Measurements from ENCODE around the gene HPN.
"Not testable (repeated sequence)": the region's sequence is repeated elsewhere in the genome, so short reads cannot be mapped to it uniquely, and the experiment has no call there.

HPN gene

DNA sequence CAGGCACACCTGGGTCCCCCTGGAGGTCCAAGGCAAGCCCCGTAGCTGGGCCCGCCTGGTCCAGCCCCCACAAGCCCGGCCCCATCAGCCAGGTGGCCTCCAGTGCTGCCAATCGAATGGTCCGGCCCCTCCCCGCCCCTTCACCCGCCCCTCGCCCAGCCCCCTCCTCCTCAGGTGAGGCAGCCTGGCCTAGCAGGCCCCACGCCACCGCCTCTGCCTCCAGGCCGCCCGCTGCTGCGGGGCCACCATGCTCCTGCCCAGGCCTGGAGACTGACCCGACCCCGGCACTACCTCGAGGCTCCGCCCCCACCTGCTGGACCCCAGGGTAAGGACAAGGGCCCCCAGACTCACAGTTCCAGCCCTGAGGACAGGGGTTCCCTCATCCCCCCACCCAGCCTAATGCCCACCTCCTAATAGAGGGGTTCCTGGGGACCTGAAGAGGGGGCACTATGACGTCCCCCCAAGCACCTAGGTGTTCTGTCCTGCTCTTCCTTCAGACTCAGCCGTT, at the start of gene HPN:
TSS of gene HPN (plus strand) at position 174 of the 508 bp plus-strand sequence. CDS start 786 bp downstream, outside the sequence.
- H3K9me3 ChIP-seq (ENCODE audit: control insufficient read depth, insufficient read depth, low read depth, low read length) = no peaks in the 10 kb centered on the region
- peaks cover 37% of the 10 kb centered on the region for H3K4me1 ChIP-seq (ENCODE audit: control insufficient read depth, insufficient read depth, low read length)
- H3K27me3 ChIP-seq (ENCODE audit: control insufficient read depth, insufficient read depth, low read length) = no peaks in the 10 kb centered on the region
- peak within 1 kb of the TSS; percentile 62 for H3K4me3 ChIP-seq (ENCODE audit: low read depth, low read length)
- H3K9ac ChIP-seq (ENCODE audit: low read length) = peak within 1 kb of the TSS; percentile 50
- H3K27ac ChIP-seq (ENCODE audit: low read depth, low read length) = peak within 1 kb of the TSS; percentile 65; the same call in 1 of the 2 replicates
- no peaks in the 10 kb centered on the region for H3K36me3 ChIP-seq (ENCODE audit: control insufficient read depth, insufficient read depth, low read length)

DNA sequence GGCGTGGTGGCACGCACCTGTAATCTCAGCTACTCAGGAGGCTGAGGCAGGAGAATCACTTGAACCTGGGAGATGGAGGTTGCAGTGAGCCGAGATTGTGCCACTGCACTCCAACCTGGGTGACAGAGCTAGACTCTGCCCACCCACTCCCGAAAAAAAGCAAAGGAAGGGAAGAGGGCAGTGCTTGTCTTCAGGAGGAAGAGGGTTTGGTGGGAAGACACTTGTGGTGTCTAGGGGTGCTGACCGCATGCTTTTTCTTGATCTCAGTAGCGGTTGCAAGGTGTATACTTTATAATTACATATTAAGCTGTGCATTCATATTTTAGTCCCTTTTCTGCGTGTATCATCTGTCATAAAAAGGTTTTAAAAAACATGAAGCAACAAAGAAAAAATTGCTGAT, 48.9 kb upstream of the HPN start:
- not testable (repeated sequence) for H3K4me3 ChIP-seq (ENCODE audit: low read depth, low read length); H3K36me3 ChIP-seq (ENCODE audit: control insufficient read depth, insufficient read depth, low read length); H3K9ac ChIP-seq (ENCODE audit: low read length); H3K4me1 ChIP-seq (ENCODE audit: control insufficient read depth, insufficient read depth, low read length); H3K27me3 ChIP-seq (ENCODE audit: control insufficient read depth, insufficient read depth, low read length); H3K27ac ChIP-seq (ENCODE audit: low read depth, low read length); H3K9me3 ChIP-seq (ENCODE audit: control insufficient read depth, insufficient read depth, low read depth, low read length)

DNA sequence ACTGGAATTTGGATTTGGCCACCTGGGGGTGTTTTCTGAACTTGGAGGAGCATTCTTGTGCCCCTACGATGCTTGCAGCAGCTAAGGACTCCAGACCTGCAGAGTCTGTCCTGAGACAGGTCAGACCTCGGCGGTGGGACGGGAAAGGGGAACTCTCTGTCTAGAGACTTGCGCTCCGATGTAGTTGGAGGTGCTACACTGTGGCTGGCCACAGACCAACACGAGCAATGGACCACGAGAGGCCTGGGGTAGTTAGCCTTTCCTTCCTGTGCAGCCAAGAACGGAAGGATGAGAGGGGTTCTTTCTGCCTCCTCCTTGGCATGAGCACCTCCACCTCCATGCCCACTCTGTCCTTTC, 47.3 kb upstream of the HPN start:
- H3K27ac ChIP-seq (ENCODE audit: low read depth, low read length) = no peak overlapping the region
- H3K4me3 ChIP-seq (ENCODE audit: low read depth, low read length) = no peak overlapping the region
- H3K27me3 ChIP-seq (ENCODE audit: control insufficient read depth, insufficient read depth, low read length) = no peaks in the 10 kb centered on the region
- no peak overlapping the region for H3K9ac ChIP-seq (ENCODE audit: low read length)
- peaks cover 10% of the 10 kb centered on the region for H3K4me1 ChIP-seq (ENCODE audit: control insufficient read depth, insufficient read depth, low read length)
- H3K9me3 ChIP-seq (ENCODE audit: control insufficient read depth, insufficient read depth, low read depth, low read length) = 0 out of 2 replicates have a peak, but pooled peaks cover 5% of the 10 kb centered on the region
- no peaks in the 10 kb centered on the region for H3K36me3 ChIP-seq (ENCODE audit: control insufficient read depth, insufficient read depth, low read length)

DNA sequence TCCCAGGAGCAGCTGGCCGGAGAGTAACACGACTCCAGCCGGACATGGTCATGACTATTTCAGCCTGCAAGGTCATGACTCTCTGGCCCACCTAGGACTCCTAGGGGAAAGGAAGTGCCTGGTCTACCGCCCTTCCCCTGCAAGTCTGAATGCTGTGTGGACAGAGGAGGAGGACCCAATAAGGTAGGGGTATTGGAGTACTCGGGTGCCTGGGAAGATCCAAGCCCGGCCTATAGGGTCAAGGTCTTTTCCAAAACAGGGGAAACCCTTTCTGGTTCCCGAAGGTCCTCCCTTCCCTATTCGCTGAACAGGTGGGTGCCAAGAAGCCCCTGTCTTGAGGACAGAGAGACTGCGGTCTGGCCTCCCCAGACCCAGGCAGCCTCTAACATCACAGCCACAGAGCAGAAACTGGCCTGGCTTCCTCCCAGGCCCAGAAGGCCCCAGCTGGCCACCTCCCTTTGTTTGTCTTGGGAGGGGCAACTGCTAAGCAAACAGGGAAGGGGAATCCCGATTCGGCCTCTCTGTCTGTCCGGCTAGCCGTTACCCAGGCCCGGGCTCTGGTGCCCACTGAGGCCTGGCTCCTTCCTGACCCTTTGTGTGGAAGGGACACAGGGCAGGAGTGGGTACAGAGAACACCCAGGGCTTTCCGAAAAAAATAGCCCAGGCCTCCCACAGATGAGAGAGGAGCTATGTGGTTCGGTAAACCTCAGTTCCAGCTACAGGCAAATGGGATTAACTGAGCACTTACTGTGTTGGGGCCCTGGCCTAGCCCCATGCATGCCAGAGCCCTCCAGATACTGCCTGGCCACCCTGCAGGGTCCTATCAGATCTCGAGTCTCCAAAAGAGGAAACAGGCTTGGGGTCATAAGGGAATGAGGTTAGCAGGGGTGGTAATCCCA, 46.6 kb upstream of the HPN start:
- Histone ChIP-seq H3K4me3 (ENCODE audit: low read depth, low read length) (no peak overlapping the region), H3K9me3 (ENCODE audit: control insufficient read depth, insufficient read depth, low read depth, low read length) (0 out of 2 replicates have a peak, but pooled peaks cover 5% of the 10 kb centered on the region), H3K27me3 (ENCODE audit: control insufficient read depth, insufficient read depth, low read length) (no peaks in the 10 kb centered on the region), H3K36me3 (ENCODE audit: control insufficient read depth, insufficient read depth, low read length) (no peaks in the 10 kb centered on the region), H3K27ac (ENCODE audit: low read depth, low read length) (no peak overlapping the region), H3K4me1 (ENCODE audit: control insufficient read depth, insufficient read depth, low read length) (peaks cover 10% of the 10 kb centered on the region), H3K9ac (ENCODE audit: low read length) (no peak overlapping the region)

DNA sequence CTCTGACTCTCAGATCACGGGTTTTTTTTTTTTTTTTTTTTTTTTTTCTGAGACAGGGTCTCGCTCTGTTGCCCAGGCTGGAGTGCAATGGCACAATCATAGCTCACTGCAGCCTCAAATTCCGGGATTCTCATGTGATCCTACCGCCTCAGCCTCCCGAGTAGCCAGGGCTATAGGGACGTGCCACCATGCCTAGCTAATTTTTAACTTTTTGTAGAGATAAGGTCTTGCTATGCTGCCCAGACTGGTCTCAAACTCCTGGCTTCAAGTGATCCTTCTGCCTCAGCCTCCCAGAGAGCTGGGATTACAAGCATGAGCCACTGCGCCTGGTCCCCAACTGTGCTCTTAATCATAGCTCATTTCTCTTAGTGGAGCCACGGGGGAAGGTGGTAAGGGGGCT, 46.0 kb upstream of the HPN start:
- Histone ChIP-seq H3K4me3 (ENCODE audit: low read depth, low read length) (no peak overlapping the region), H3K9ac (ENCODE audit: low read length) (no peak overlapping the region), H3K36me3 (ENCODE audit: control insufficient read depth, insufficient read depth, low read length) (no peaks in the 10 kb centered on the region), H3K4me1 (ENCODE audit: control insufficient read depth, insufficient read depth, low read length) (peaks cover 10% of the 10 kb centered on the region), H3K27ac (ENCODE audit: low read depth, low read length) (no peak overlapping the region), H3K27me3 (ENCODE audit: control insufficient read depth, insufficient read depth, low read length) (no peaks in the 10 kb centered on the region), H3K9me3 (ENCODE audit: control insufficient read depth, insufficient read depth, low read depth, low read length) (0 out of 2 replicates have a peak, but pooled peaks cover 5% of the 10 kb centered on the region)

DNA sequence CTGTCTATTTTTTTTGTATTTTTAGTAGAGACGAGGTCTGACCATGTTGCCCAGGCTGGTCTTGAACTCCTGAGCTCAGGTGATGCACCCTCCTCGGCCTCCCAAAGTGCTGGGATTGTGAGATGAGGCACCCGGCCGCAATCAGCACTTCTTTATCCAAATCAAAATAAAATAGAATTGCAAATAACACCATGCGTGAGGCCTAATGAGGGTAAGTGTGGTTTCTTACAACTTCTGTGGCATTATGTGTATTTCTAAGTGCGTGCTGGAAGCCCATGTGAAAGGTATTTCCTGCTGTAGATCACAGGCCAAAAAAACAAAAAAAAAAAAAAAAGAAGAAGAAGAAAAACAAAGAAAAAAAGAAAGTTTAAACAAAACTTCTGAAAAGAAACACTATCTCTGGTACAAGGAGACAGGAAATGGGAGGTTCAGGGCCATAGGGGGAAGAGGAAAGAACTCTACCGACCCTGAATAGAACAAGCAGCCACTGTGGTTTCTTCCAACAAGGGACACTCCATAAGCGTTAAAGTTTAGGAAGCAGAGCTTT, 44.4 kb upstream of the HPN start:
- Histone ChIP-seq H3K4me3 (ENCODE audit: low read depth, low read length) (no peak overlapping the region), H3K27me3 (ENCODE audit: control insufficient read depth, insufficient read depth, low read length) (no peaks in the 10 kb centered on the region), H3K36me3 (ENCODE audit: control insufficient read depth, insufficient read depth, low read length) (peaks cover 5% of the 10 kb centered on the region), H3K9me3 (ENCODE audit: control insufficient read depth, insufficient read depth, low read depth, low read length) (0 out of 2 replicates have a peak, but pooled peaks cover 5% of the 10 kb centered on the region), H3K9ac (ENCODE audit: low read length) (no peak overlapping the region), H3K4me1 (ENCODE audit: control insufficient read depth, insufficient read depth, low read length) (peaks cover 17% of the 10 kb centered on the region), H3K27ac (ENCODE audit: low read depth, low read length) (peak overlapping the region; percentile 22; the same call in 1 of the 2 replicates)

DNA sequence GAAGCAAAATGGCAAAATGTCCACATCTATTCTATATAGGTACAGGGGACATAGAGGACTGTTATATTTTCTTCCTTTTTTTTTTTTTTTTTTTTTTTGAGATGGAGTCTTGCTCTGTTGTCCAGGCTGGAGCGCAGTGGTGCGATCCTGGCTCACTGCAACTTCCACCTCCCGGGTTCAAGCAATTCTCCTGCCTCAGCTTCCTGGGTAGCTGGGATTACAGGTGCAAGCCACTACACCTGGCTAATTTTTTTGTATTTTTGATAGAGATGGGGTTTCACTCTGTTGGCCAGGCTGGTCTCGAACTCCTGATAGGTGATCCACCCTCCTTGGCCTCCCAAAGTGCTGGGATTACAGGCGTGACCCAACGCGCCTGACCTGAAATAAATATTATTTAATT, 43.3 kb upstream of the HPN start:
- not testable (repeated sequence) for H3K9me3 ChIP-seq (ENCODE audit: control insufficient read depth, insufficient read depth, low read depth, low read length); H3K9ac ChIP-seq (ENCODE audit: low read length); H3K4me3 ChIP-seq (ENCODE audit: low read depth, low read length); H3K36me3 ChIP-seq (ENCODE audit: control insufficient read depth, insufficient read depth, low read length); H3K27ac ChIP-seq (ENCODE audit: low read depth, low read length); H3K27me3 ChIP-seq (ENCODE audit: control insufficient read depth, insufficient read depth, low read length)
- H3K4me1 ChIP-seq (ENCODE audit: control insufficient read depth, insufficient read depth, low read length) = peaks cover 24% of the 10 kb centered on the region

DNA sequence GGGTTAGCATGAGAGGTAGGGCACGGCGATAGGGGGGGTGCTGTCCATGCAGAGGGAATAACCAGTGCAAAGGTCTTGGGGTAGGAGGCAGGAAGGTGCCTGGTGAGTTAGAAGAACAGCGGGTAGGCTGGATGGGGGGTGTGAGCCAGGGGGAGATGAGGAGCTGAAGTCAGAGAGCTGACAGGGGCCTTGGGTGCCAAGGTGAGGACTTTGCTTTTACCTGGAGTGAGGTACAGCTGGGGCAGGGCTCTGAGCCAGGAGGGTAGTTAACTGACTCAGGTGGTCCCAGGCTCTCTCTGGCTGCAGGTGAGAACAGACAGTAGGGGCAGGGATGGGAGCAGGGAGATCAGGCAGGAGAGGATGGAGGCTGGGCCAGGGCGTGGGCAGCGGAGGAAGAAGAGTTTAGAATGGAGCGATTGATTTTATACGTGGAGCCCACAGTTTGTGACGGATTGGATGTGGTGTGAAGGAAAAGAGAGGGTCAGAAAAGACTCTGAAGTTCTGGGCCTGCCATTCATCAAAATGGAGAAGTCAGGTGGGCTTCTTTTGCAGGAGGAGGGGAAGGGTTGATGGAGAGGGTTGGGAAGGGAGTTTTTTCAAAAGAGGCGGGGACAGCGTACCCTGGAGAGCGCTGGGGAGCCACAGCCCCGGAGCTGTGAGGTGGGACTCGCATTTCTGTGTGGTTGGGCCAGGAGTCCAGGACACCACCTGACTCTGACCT, 42.6 kb upstream of the HPN start:
- H3K4me3 ChIP-seq (ENCODE audit: low read depth, low read length) = peak overlapping the region; percentile 96
- H3K27me3 ChIP-seq (ENCODE audit: control insufficient read depth, insufficient read depth, low read length) = no peaks in the 10 kb centered on the region
- H3K9me3 ChIP-seq (ENCODE audit: control insufficient read depth, insufficient read depth, low read depth, low read length) = 0 out of 2 replicates have a peak, but pooled peaks cover 5% of the 10 kb centered on the region
- H3K4me1 ChIP-seq (ENCODE audit: control insufficient read depth, insufficient read depth, low read length) = peaks cover 27% of the 10 kb centered on the region
- peaks cover 9% of the 10 kb centered on the region for H3K36me3 ChIP-seq (ENCODE audit: control insufficient read depth, insufficient read depth, low read length)
- H3K27ac ChIP-seq (ENCODE audit: low read depth, low read length) = peak overlapping the region; percentile 83; the same call in 1 of the 2 replicates
- peak overlapping the region; percentile 87 for H3K9ac ChIP-seq (ENCODE audit: low read length)

DNA sequence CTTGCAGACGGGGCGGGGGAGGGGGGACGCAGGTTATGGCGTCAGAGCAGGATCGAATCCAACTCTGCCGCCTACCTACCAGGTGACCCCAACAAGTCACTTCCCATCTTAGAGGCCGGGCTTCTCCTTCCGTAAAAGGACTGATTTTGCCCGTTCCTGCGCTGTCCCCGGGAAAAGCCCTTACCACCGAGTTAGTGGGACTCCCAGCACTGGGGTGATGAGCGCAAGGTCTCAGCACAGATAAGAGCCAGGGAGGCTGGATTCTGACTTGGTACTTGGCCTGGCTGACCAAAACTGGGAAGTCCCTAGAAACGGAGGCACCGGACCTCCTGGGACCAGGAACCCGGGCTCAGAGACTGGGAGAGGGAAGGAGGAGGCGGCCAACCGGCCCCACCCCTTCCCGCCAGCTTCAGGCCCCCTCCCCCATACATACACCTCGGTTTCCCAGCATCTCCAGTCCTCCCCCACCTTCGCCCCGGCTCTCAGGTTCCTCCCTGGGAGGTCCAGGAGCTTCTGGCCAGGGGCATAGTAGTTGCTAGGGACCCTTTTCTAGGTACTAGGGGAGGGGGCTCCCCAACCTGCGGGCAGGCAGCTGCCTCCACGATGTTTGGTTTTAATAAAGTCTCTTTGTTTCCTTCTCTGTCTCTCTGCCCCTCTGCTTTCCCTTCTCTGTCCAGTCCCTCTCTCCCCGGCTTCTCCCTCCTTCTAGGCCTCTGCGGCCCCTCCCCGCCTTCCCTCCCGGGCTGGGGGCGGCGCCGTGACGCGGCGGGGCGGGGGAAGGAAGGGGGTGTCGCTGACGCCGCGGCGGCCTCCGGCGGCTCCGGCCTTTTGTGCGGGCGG, 41.8 kb upstream of the HPN start, which contains the start of gene GRAMD1A:
TSS of gene GRAMD1A (plus strand) at position 826 of the 840 bp plus-strand sequence. CDS start 156 bp downstream, outside the sequence.
- Histone ChIP-seq H3K27ac (ENCODE audit: low read depth, low read length) (peak within 1 kb of the TSS; percentile 83), H3K9me3 (ENCODE audit: control insufficient read depth, insufficient read depth, low read depth, low read length) (0 out of 2 replicates have a peak, but pooled peaks cover 5% of the 10 kb centered on the region), H3K4me1 (ENCODE audit: control insufficient read depth, insufficient read depth, low read length) (peaks cover 27% of the 10 kb centered on the region)

DNA sequence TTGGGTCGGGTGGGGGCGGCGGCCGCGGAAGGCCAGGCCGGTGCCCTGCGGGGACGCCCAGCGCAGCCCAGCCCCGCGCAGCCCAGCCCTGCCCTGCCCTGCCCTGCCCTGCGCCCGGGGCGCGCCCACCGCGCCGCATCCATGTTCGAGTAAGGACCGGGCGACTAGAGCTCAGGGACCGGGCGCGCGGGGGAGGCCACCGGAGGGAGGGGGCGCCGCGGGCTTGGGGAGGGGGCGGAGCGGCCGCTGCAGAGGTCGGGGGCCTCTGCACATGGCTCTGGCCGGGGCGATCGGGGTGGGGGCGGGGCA, 41.2 kb upstream of the HPN start:
- 0 out of 2 replicates have a peak, but pooled peaks cover under 1% of the 10 kb centered on the region for H3K9me3 ChIP-seq (ENCODE audit: control insufficient read depth, insufficient read depth, low read depth, low read length)
- no peak overlapping the region for H3K27ac ChIP-seq (ENCODE audit: low read depth, low read length)
- H3K4me3 ChIP-seq (ENCODE audit: low read depth, low read length) = peak overlapping the region; percentile 96
- H3K4me1 ChIP-seq (ENCODE audit: control insufficient read depth, insufficient read depth, low read length) = peaks cover 27% of the 10 kb centered on the region
- no peak overlapping the region for H3K9ac ChIP-seq (ENCODE audit: low read length)
- no peaks in the 10 kb centered on the region for H3K27me3 ChIP-seq (ENCODE audit: control insufficient read depth, insufficient read depth, low read length)
- H3K36me3 ChIP-seq (ENCODE audit: control insufficient read depth, insufficient read depth, low read length) = peaks cover 21% of the 10 kb centered on the region

More for the DNA sequence above, 41.8 kb upstream of the HPN start, which contains the start of gene GRAMD1A:
- Histone ChIP-seq H3K9ac (ENCODE audit: low read length) (peak within 1 kb of the TSS; percentile 87), H3K36me3 (ENCODE audit: control insufficient read depth, insufficient read depth, low read length) (peaks cover 17% of the 10 kb centered on the region), H3K4me3 (ENCODE audit: low read depth, low read length) (peak within 1 kb of the TSS; percentile 96), H3K27me3 (ENCODE audit: control insufficient read depth, insufficient read depth, low read length) (no peaks in the 10 kb centered on the region)

Measured in HUES6 (cell line).